Tibial nerve (tissue), 4 donors: ENCODE measurements around the gene C8G.

Experiments
- EP300 ChIP-seq, 2 donors: sonication (generic); formaldehyde crosslinking; IDR thresholded peaks; one replicate each; pipeline ENCODE4 v1.6.1; 2017; ENCODE audit warnings: antibody characterized with exemption in 2 of 2, mild to moderate bottlenecking in 1 of 2
- POLR2A ChIP-seq, 2 donors: fragments of 450-650 bp; IDR thresholded peaks; one replicate each; pipeline ENCODE4 v1.6.1; 2017; ENCODE audit warnings: antibody characterized with exemption in 2 of 2, mild to moderate bottlenecking in 2 of 2, moderate library complexity in 2 of 2
- TF ChIP-seq, protein P1 (sequence below), 5 experiments: fragments of 200-600 bp in 3 of 5; fragments of 450-650 bp in 2 of 5; sonication (generic) in 3 of 5; IDR thresholded peaks; one replicate each; pipeline ENCODE4 v1.5.1; 2016 to 2019; ENCODE audit warnings: antibody characterized with exemption in 5 of 5, mild to moderate bottlenecking in 3 of 5, moderate library complexity in 2 of 5

DNA sequence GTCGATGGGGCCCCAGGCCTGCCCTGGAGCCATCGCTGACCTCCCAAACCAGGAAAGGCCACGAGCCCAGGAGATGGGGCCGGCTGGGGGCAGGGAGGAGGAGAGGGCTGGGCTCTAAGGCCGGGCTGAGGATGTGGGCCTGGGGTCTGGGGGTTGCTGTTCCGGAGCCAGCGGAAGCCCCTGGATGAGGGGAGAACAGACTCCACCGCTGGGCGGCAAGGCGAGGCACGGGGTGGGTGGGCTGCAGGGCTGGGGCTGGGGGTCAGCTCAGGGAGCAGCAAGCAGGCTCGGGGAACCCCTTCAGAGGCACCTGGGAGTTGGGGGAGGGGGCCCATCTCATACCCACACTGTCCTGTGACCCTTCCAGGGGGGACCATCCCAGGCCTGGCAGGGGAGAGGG lies 18.7 kb downstream of the C8G start:
- TF ChIP-seq, protein P1, sequence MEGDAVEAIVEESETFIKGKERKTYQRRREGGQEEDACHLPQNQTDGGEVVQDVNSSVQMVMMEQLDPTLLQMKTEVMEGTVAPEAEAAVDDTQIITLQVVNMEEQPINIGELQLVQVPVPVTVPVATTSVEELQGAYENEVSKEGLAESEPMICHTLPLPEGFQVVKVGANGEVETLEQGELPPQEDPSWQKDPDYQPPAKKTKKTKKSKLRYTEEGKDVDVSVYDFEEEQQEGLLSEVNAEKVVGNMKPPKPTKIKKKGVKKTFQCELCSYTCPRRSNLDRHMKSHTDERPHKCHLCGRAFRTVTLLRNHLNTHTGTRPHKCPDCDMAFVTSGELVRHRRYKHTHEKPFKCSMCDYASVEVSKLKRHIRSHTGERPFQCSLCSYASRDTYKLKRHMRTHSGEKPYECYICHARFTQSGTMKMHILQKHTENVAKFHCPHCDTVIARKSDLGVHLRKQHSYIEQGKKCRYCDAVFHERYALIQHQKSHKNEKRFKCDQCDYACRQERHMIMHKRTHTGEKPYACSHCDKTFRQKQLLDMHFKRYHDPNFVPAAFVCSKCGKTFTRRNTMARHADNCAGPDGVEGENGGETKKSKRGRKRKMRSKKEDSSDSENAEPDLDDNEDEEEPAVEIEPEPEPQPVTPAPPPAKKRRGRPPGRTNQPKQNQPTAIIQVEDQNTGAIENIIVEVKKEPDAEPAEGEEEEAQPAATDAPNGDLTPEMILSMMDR (IDR thresholded peaks at IDR 0.05): no peak
- TF ChIP-seq POLR2A (IDR thresholded peaks at IDR 0.05) (no peak), EP300 (IDR thresholded peaks at IDR 0.05) (no peak)
